GDM1 (cell line): ENCODE data around the gene PAF1.
A peak's percentile ranks its signal among the peaks of the same experiment; 100 is the strongest.
"Not testable (repeated sequence)": the region's sequence is repeated elsewhere in the genome, so short reads cannot be mapped to it uniquely, and the experiment has no call there.

Experiments used
- DNase-seq: peaks from one replicate; lab custom pipeline; 2025; lab: John Stamatoyannopoulos, UW

The PAF1 gene

DNA sequence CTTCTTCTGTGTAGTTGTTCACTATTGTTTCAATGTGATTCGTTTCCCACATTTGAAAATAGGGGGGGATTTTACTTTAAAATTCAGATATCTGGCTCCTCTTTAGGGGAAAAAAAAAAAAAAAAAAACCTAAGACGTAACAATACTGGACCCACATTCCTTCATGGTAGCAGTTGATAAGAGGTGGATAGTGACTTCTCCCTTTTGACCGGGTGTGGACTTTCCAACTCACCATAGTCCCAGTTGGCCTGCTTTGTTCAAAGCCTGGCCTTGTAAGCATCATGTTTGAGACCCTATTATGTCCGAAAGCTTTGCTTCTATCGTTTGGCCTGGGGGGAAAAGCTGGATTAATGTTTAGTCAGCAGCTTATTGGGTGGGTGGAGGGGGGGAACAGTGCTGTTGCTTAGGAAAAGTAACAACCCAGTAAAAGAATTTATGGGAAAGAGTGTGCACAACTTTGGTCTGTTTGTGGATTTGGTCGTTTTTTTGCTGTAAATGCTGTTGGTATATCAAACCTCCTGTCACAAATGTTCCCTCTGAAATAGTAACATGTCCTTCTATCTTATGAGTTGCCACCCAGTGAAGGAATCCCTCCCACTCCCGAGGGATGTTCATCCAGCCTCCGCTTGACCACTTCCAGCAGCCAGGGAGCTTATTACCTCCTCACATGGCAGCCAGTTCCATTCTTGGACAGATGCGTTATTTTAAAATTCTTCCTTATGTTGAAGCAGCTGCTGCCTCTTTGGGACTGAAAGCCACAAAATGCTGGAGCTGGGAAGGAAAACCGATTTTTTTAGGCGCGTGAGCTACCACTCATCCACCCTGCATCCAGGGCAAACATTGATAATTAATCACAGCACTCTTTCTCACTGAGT is 38.3 kb downstream of the PAF1 start:
- DNase-seq, result no peak

GRCh38 chr19:39351537-39352064 is 39.3 kb downstream of the PAF1 start:
- DNase-seq, result no peak

DNA sequence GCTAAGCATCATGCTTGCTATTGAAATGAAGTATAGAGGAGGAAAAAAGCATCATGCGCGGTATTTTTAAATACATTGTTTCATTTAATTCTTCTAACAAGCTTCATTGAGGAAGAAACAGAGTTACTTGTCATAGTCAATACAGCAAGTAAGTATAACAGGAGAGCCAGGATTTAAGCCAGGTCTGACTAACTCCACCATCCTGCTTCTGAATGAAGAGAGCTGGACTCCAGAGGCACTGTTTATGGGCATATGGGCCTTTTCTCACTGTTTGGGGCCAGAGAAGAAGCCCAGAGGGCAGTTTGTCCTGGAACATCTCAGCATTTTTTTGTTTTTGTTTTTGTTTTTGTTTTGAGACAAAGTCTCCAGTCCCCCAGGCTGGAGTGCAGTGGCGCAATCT is 40.8 kb downstream of the PAF1 start:
- DNase-seq, result no peak

- no peak for DNase-seq
Observed at GRCh38 chr19:39349326-39349725, 41.6 kb downstream of the PAF1 start.

DNA sequence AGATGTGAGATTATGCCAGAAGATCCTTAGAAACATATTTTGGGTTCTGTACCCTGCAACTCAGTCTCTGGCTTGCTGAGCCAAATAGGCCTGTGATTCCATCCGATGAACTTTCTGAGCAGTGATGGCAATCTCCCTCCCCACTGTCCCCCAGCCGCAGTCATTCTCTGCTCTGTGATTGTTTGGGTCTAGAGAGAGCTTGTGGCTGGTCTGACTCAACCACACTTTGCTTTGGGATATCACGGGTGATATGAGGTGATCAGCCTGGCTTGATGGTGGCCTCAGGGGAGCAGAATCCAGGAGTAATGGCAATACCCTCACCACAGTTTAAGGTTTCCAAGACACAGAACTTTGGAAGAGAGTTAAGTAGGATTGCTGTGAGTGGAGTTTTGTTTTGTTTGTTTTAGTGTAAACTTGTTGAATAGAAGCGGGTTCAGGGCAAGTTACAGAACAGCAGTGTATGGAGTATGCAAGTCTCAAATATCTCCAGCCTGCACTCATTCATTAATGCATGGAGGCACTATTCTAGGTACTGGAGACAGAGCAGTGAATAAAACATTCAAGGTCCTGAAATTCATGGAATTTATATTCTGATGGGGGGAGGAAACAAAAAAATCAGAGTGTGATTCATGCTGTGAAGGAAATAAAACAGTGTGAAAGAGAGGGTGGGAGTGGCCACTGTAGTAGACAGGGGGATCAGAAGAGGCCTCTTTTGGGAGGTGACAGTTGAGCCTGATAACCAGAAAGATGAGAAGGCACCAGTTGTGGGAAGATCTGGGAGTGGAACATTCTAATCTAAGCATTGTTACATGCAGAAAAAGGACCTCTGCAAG is 43.4 kb downstream of the PAF1 start:
- DNase-seq, result no peak

DNA sequence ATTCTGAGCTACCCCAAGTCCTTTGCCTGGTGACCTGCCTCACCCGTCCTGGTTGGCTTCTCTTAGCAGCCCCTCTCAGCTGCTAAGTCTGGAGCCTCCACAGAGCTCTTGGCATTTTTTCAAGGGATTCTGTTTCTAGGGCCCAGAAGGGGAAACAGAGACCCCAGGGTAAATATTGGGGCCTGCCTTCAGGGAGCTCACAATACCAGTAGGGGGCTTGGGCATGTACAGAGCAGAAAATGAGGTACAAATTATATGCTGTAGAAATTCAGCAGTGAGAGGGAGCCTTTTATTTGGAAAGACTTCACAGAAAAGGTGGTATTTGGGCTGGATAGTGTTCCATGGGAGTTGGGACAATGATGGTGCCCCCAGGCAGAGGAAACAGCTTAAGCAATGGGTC is 45.0 kb downstream of the PAF1 start:
- no peak for DNase-seq

- no peak for DNase-seq
Observed at GRCh38 chr19:39342647-39343305, 48.1 kb downstream of the PAF1 start.

DNA sequence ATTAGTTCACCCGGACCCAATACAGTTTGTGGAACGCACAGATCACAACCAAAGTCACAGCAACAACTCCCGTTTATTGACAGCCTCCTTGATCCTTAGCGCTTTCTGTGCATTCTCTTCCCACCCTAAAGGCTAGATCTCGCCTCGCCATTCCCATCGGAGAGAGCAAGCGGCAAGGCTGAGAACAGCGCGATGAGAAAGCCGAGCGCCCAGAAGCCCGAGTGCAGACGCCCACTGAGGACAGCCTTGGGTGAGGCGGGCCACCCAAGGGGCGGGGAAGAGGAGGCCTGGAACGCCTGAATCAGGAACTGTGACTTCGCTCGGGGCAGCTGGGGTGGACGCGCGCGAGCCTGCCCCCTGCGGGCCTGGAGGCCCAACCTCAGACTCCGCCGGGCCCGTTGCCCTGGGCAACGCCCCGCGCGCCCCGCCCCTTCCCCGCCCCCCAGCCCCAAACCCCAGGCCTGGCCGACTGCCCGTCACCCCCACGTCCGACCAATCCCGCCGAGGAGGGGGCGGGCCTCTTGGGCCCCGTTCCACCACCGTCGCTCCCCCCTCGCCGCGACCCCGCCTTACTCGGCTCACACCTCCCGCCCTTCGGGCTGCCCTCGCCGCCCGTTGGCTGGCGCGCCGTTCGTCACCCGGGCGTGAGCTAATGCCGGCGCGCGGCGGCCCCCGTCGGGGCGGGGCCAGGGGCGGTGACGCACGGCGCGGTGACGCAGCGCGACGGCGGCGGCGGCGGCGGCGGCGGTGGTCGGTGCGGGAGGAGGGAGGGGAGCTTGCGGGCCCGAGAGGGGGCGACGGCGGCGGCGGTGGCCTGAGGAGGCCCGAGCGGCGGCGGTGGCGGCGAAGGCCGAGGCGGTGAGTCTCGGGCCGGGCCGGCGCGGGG is 48.9 kb downstream of the PAF1 start, which contains the start of gene SAMD4B:
SAMD4B (plus strand) TSS at position 703 of the 886 bp plus-strand sequence. CDS start 14,473 bp downstream, outside the sequence.
- DNase-seq, result peak; percentile 100

GRCh38 chr19:39341129-39341718 is 49.7 kb downstream of the PAF1 start:
- peak; percentile 42 for DNase-seq

DNA sequence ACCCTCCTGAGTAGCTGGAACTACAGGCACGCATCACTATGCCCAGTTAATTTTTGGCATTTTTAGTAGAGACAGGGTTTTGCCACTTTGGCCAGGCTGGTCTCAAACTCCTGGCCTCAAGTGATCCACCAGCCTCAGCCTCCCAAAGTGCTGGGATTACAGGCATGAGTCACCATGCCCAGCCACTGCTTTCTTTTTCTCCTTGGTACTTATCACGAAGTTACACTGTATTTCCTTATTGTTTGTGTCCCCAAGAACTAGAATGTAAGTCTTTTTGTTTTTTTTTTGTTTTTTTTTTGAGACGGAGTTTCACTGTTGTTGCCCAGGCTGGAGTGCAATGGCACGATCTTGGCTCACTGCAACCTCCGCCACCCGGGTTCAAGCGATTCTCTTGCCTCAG is 50.8 kb downstream of the PAF1 start:
- not testable (repeated sequence) for DNase-seq

- no peak for DNase-seq
Observed at GRCh38 chr19:39339674-39340073, 51.2 kb downstream of the PAF1 start.

GRCh38 chr19:39336483-39336882 is 54.4 kb downstream of the PAF1 start:
- no peak for DNase-seq
